ENCODE measurements around the gene AIFM1. TPM values are rescaled to one million over a fixed set of nuclear protein-coding genes. Genes with fewer than 3 reads are reported as not detected.

The AIFM1 gene
- total and polyA plus RNA-seq, 7 experiments from 2014 or later = 11.6 to 35.8 (median 24.8) TPM

GRCh38 chrX:130196466-130196865, 30.8 kb upstream of the AIFM1 start:
- Histone ChIP-seq H3K36me3 (ENCODE audit: control insufficient read depth in 2 of 3, insufficient read depth in 3 of 3, low read length in 3 of 3) (no peaks in the 10 kb centered on the region), H3K9me3 (ENCODE audit: control insufficient read depth in 2 of 3, low read length in 3 of 3) (no peaks in the 10 kb centered on the region), H3K27ac (ENCODE audit: low read depth, low read length) (no peak overlapping the region), H3K4me3 (ENCODE audit: low read length) (no peak overlapping the region), H3K27me3 (ENCODE audit: control insufficient read depth in 2 of 2, insufficient read depth in 2 of 2, low read length in 2 of 2) (no peaks in the 10 kb centered on the region), H3K4me1 (ENCODE audit: control insufficient read depth in 2 of 2, insufficient read depth in 2 of 2, low read length in 2 of 2) (no peaks in the 10 kb centered on the region)
- ChIA-PET CTCF (interaction anchor here (3.0 kb wide), 1 partner anchor 117 kb away, joined by 13 read pairs; no protein-coding TSS in a partner anchor), POLR2A (no interaction called here)
- intact Hi-C loops (cut with micrococcal nuclease) = no loop called here
- peak overlapping the region in 1 of 9 donors; percentile 38 for H3K27ac Mint-ChIP-seq
- peaks cover 0 to 4% (median 0%) of the 10 kb centered on the region in 7 donors for H3K4me1 Mint-ChIP-seq
- H3K36me3 Mint-ChIP-seq = no peaks in the 10 kb centered on the region
- ATAC-seq = no peak
- H3K4me3 Mint-ChIP-seq = no peak overlapping the region
- H3K9me3 Mint-ChIP-seq = no peaks in the 10 kb centered on the region
- H3K27me3 Mint-ChIP-seq = no peaks in the 10 kb centered on the region
- no peak for DNase-seq

GRCh38 chrX:130190801-130191200, 25.2 kb upstream of the AIFM1 start:
- Mint-ChIP-seq H3K4me3 (no peak overlapping the region), H3K27ac (no peak overlapping the region), H3K27me3 (no peaks in the 10 kb centered on the region), H3K9me3 (peaks cover 0 to 2% (median 0%) of the 10 kb centered on the region in 11 donors), H3K4me1 (peaks cover under 1 to 6% (median 2%) of the 10 kb centered on the region in 7 donors), H3K36me3 (no peaks in the 10 kb centered on the region)
- ChIA-PET CTCF (interaction anchor here (1.0 to 3.0 kb wide), 4 partner anchors 69 to 114 kb away, joined by 3 to 18 read pairs (median 8); no protein-coding TSS in a partner anchor), POLR2A (no interaction called here)
- intact Hi-C loops (cut with micrococcal nuclease) = loop anchor here in 1 of 2 donors (5.0 kb wide), 2 partner anchors 48 to 584 kb away; no protein-coding TSS in a partner anchor
- Histone ChIP-seq H3K27ac (ENCODE audit: low read depth, low read length) (no peak overlapping the region), H3K36me3 (ENCODE audit: control insufficient read depth in 2 of 3, insufficient read depth in 3 of 3, low read length in 3 of 3) (no peaks in the 10 kb centered on the region), H3K4me1 (ENCODE audit: control insufficient read depth in 2 of 2, insufficient read depth in 2 of 2, low read length in 2 of 2) (no peaks in the 10 kb centered on the region), H3K4me3 (ENCODE audit: low read length) (no peak overlapping the region), H3K27me3 (ENCODE audit: control insufficient read depth in 2 of 2, insufficient read depth in 2 of 2, low read length in 2 of 2) (no peaks in the 10 kb centered on the region), H3K9me3 (ENCODE audit: control insufficient read depth in 2 of 3, low read length in 3 of 3) (no peaks in the 10 kb centered on the region)
- no peak for DNase-seq
- ATAC-seq = no peak

DNA sequence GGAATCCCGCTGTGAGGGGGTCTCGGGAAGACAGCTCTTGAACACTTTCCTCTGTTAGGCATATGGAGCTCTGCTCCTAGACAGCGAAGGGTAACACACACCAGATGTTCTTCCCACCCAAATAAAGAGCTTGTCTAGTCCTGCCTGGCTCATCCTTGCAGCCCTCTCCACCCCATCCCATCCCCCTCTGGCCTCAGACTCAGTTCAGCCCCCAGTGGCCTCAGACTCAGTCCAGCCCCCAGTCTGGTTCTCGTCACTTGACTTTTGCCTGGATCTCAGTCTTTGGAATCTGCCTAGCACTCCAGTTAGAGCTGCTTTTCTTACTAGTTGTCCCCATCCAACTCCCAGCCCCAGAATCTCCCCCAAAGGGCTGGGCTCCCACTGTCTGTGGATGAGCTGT, 21.0 kb upstream of the AIFM1 start:
- Histone ChIP-seq H3K36me3 (ENCODE audit: control insufficient read depth in 2 of 3, insufficient read depth in 3 of 3, low read length in 3 of 3) (no peaks in the 10 kb centered on the region), H3K9me3 (ENCODE audit: control insufficient read depth in 2 of 3, low read length in 3 of 3) (no peaks in the 10 kb centered on the region), H3K4me3 (ENCODE audit: low read length) (no peak overlapping the region), H3K4me1 (ENCODE audit: control insufficient read depth in 2 of 2, insufficient read depth in 2 of 2, low read length in 2 of 2) (peaks cover 6 to 13% of the 10 kb centered on the region in 2 donors), H3K27ac (ENCODE audit: low read depth, low read length) (no peak overlapping the region), H3K27me3 (ENCODE audit: control insufficient read depth in 2 of 2, insufficient read depth in 2 of 2, low read length in 2 of 2) (no peaks in the 10 kb centered on the region)
- ATAC-seq = no peak
- Mint-ChIP-seq H3K9me3 (peaks cover 0 to 2% (median 0%) of the 10 kb centered on the region in 11 donors), H3K4me1 (peaks cover 3 to 26% (median 13%) of the 10 kb centered on the region in 7 donors), H3K27me3 (no peaks in the 10 kb centered on the region), H3K4me3 (no peak overlapping the region), H3K27ac (peak overlapping the region in 1 of 9 donors; percentile 43), H3K36me3 (peaks cover 0 to 3% (median 0%) of the 10 kb centered on the region in 5 donors)
- no peak for DNase-seq
- intact Hi-C loops (cut with micrococcal nuclease) = no loop called here
- POLR2A ChIA-PET = interaction anchor here (1.6 kb wide), 1 partner anchor 15 kb away, joined by 10 read pairs; the partner anchor contains the start of gene RAB33A
- CTCF ChIA-PET = no interaction called here

GRCh38 chrX:130184857-130185256, 19.2 kb upstream of the AIFM1 start:
- CTCF ChIA-PET = no interaction called here
- Mint-ChIP-seq H3K36me3 (peaks cover 0 to 3% (median 0%) of the 10 kb centered on the region in 5 donors), H3K27ac (peak overlapping the region in 4 of 9 donors; percentile 3 to 82 (median 50)), H3K4me1 (peaks cover 7 to 28% (median 17%) of the 10 kb centered on the region in 7 donors), H3K27me3 (no peaks in the 10 kb centered on the region), H3K4me3 (no peak overlapping the region), H3K9me3 (peaks cover 0 to 2% (median 0%) of the 10 kb centered on the region in 11 donors)
- H3K9me3 ChIP-seq (ENCODE audit: control insufficient read depth in 2 of 3, low read length in 3 of 3) = no peaks in the 10 kb centered on the region
- POLR2A ChIA-PET = interaction anchor here (1.8 kb wide), 1 partner anchor 13 kb away, joined by 7 read pairs; the partner anchor contains the start of gene RAB33A
- DNase-seq (no peak), ATAC-seq (no peak)
- H3K36me3 ChIP-seq (ENCODE audit: control insufficient read depth in 2 of 3, insufficient read depth in 3 of 3, low read length in 3 of 3) = no peaks in the 10 kb centered on the region
- no peak overlapping the region for H3K27ac ChIP-seq (ENCODE audit: low read depth, low read length)
- no peak overlapping the region for H3K4me3 ChIP-seq (ENCODE audit: low read length)
- intact Hi-C loops (cut with micrococcal nuclease) = no loop called here
- peaks cover 6 to 13% of the 10 kb centered on the region in 2 donors for H3K4me1 ChIP-seq (ENCODE audit: control insufficient read depth in 2 of 2, insufficient read depth in 2 of 2, low read length in 2 of 2)
- no peaks in the 10 kb centered on the region for H3K27me3 ChIP-seq (ENCODE audit: control insufficient read depth in 2 of 2, insufficient read depth in 2 of 2, low read length in 2 of 2)

DNA sequence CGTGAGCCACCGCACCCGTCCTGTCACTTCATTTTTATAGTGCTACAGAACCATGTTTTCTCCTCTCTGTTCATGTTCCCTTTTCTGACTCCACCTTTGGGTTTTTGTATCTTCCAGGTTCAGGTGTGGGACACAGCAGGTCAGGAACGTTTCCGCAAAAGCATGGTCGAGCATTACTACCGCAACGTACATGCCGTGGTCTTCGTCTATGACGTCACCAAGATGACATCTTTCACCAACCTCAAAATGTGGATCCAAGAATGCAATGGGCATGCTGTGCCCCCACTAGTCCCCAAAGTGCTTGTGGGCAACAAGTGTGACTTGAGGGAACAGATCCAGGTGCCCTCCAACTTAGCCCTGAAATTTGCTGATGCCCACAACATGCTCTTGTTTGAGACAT, 18.5 kb upstream of the AIFM1 start:
- Histone ChIP-seq H3K9me3 (ENCODE audit: control insufficient read depth in 2 of 3, low read length in 3 of 3) (no peaks in the 10 kb centered on the region), H3K36me3 (ENCODE audit: control insufficient read depth in 2 of 3, insufficient read depth in 3 of 3, low read length in 3 of 3) (no peaks in the 10 kb centered on the region), H3K4me1 (ENCODE audit: control insufficient read depth in 2 of 2, insufficient read depth in 2 of 2, low read length in 2 of 2) (peaks cover 6 to 13% of the 10 kb centered on the region in 2 donors), H3K4me3 (ENCODE audit: low read length) (no peak overlapping the region), H3K27me3 (ENCODE audit: control insufficient read depth in 2 of 2, insufficient read depth in 2 of 2, low read length in 2 of 2) (no peaks in the 10 kb centered on the region), H3K27ac (ENCODE audit: low read depth, low read length) (peak overlapping the region; percentile 17)
- peaks cover 12 to 35% (median 23%) of the 10 kb centered on the region in 7 donors for H3K4me1 Mint-ChIP-seq
- no peak for DNase-seq
- ChIA-PET CTCF (no interaction called here), POLR2A (interaction anchor here (1.8 kb wide), 1 partner anchor 12 kb away, joined by 7 read pairs; the partner anchor contains the start of gene RAB33A)
- H3K4me3 Mint-ChIP-seq = peak overlapping the region in 8 of 10 donors; percentile 10 to 59 (median 36)
- no peaks in the 10 kb centered on the region for H3K9me3 Mint-ChIP-seq
- H3K36me3 Mint-ChIP-seq = peaks cover 0 to 5% (median 0%) of the 10 kb centered on the region in 5 donors
- H3K27ac Mint-ChIP-seq = peak overlapping the region in 8 of 9 donors; percentile 34 to 91 (median 70)
- intact Hi-C loops (cut with micrococcal nuclease) = no loop called here
- no peaks in the 10 kb centered on the region for H3K27me3 Mint-ChIP-seq
- ATAC-seq = no peak

- intact Hi-C loops (cut with micrococcal nuclease) = no loop called here
- ATAC-seq (peak; percentile 74), DNase-seq (peak in 5 of 9 donors; percentile 12 to 59 (median 44))
- Histone ChIP-seq H3K4me3 (ENCODE audit: low read length) (no peak overlapping the region), H3K27ac (ENCODE audit: low read depth, low read length) (peak overlapping the region; percentile 57), H3K36me3 (ENCODE audit: control insufficient read depth in 2 of 3, insufficient read depth in 3 of 3, low read length in 3 of 3) (peaks cover 0 to 5% (median 0%) of the 10 kb centered on the region in 3 experiments), H3K27me3 (ENCODE audit: control insufficient read depth in 2 of 2, insufficient read depth in 2 of 2, low read length in 2 of 2) (no peaks in the 10 kb centered on the region), H3K9me3 (ENCODE audit: control insufficient read depth in 2 of 3, low read length in 3 of 3) (no peaks in the 10 kb centered on the region), H3K4me1 (ENCODE audit: control insufficient read depth in 2 of 2, insufficient read depth in 2 of 2, low read length in 2 of 2) (peaks cover 6 to 27% of the 10 kb centered on the region in 2 donors)
- Mint-ChIP-seq H3K4me1 (peaks cover 15 to 60% (median 49%) of the 10 kb centered on the region in 7 donors), H3K4me3 (peak overlapping the region in 8 of 10 donors; percentile 1 to 53 (median 19)), H3K9me3 (peaks cover 0 to 1% (median 0%) of the 10 kb centered on the region in 11 donors), H3K27me3 (no peaks in the 10 kb centered on the region), H3K27ac (peak overlapping the region; percentile 54 to 94 (median 88)), H3K36me3 (peaks cover 0 to 19% (median 6%) of the 10 kb centered on the region in 5 donors)
- CTCF ChIA-PET = interaction anchor here (0.6 to 0.9 kb wide), 2 partner anchors 10 to 14 kb away, joined by 3 to 4 read pairs; partner anchors contain the start of gene AIFM1
- POLR2A ChIA-PET = no interaction called here
These were observed 14.1 kb upstream of the AIFM1 start for GRCh38 chrX:130179579-130180215.

Measured in naive thymus-derived CD4-positive, alpha-beta T cell (primary cell).